ENCODE measurements around the gene CCR7.
"Not testable (repeated sequence)": the region's sequence is repeated elsewhere in the genome, so short reads cannot be mapped to it uniquely, and the experiment has no call there.

The CCR7 gene

DNA sequence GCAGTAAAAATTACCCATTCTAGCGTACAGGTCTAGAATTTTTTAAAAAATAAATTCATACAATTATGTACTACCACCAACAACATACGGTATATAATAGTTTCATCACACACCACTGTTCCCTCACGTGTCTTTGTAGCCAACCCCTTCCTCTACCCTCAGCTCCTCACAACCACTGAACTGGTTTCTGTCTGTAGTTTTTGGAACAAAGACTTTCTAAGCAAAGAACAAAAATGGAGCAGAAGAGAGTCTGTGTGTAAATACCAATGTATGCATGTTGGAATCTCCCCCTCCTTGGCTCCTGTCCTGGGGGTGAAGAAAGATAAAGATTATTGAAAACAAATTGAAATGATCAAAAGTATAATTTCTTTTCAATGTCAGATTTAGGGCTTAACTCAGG lies 31.9 kb upstream of the CCR7 start:
- no peak for DNase-seq

DNA sequence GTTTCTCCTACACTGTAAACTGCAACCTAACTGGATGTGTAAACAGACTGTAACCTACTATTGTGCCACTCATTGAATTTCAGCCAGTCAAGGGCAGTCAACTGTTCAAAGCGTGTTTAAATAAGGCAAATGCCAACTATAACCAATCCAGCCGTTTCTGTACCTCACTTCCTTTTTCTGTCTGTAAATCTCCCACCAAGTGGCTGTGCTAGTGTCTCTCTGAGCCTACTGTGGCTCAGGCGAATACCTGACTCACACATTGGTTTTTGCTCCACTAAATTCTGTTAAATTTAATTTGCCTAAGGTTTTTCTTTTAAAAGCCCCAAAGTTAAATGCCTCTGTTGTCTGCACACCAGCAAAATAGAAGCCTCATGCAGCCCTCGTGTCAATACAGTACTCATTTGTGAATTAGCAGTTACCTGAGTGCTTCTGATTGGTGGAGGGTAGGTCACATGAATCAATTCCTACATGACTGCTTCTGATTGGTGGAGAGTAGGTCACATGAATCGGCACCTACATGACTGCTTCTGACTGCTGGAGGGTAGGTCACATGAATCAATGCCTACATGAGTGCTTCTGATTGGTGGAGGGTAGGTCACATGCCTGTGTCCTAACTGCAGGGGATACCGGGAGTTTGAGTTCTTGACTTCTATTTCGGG lies 31.1 kb upstream of the CCR7 start:
- peak; percentile 43 for DNase-seq

DNA sequence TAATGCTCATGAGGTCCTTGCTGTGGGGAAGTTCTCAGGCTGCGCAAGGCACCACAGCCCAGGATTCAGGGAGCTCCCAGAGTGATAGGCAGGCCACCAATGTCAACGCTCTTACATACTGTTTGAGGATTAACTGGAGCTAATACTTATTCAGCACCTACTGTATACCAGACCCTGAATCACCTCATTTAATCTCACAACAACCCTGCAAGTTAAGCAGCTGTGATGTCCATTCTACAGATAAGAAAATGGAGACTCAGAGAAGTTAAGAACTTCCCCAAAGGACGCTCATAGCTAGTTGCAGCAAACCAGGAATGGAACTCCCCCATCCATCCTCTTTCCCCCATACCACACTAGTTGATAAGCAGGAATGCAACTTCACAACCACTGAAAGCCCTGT lies 25.5 kb upstream of the CCR7 start:
- no peak for DNase-seq

DNA sequence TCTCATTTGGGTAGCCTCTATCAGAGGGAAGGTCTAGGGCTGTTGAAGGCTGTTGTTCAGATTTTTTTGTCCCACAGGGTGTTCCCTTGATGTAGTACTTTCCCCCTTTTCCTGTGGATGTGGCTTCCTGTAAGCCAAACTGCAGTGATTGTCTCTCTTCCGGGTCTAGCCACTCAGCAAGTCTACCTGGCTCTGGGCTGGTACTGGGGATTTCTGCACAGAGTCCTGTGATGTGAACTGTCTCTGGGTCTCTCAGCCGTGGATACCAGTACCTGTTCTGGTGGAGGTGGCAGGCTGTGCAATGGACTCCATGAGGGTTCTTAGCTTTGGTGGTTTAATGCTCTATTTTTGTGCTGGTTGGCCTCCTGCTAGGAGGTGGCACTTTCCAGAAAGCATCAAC lies 23.3 kb upstream of the CCR7 start:
- DNase-seq, result no peak

DNA sequence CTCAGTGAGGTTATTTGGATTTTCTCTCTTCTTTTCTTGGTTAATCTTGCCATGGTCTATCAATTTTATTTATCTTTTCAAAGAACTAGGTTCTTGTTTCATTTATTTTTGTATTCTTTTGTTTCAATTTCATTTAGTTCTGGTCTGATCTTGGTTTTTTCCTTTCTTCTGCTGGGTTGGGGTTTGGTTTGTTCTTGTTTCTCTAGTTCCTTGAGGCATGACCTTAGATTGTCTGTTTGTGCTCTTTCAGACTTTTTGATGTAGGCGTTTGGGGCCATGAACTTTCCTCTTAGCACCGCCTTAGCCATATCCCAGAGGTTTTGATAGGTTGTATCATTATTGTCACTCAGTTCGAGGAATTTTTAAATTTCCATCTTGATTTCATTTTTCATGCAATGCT lies 21.0 kb upstream of the CCR7 start:
- not testable (repeated sequence) for DNase-seq

DNA sequence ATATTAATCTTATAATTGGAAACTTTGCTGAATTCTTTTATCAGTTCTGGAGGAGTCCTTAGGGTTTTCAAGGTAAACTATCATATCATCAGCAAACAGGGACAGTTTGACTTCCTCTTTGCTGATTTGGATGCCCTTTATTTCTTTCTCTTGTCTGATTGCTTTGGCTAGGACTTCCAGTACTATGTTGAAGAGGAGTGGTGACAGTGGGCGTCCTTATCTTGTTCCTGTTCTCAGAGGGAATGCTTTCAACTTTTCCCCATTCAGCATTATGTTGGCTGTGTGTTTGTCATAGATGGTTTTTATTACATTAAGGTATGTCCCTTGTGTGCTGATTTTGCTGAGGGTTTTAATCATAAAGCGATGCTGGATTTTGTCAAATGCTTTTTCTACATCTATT lies 19.7 kb upstream of the CCR7 start:
- DNase-seq, result not testable (repeated sequence)

DNA sequence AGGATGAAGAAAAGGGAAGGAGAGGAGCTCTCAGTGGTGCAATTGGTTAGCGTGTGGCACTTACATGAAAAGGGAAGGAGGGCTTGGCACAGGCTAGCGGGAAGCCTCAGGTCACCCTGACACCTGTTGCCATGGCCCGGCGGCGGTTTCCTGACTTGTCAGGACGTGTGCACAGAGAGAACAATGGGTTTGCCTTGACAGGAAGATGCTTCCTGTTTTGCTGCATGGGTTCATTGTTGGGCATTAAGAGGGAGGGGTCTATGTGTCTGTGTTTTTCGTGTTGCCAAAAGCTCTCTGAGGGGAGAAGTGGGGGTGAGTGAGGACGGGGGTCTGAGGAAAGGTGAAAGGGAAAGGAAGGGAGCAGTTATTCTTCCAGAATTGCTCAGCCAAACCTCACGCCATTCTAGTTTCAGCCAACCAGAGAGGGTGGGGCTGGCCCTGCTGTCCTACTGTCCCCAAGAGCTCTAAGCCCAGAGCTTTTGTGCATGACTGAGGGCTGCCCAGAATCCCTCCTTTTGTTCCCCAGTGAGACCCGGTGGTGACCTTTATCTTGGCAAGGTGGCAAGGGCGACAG lies 17.1 kb upstream of the CCR7 start:
- DNase-seq, result peak; percentile 83

DNA sequence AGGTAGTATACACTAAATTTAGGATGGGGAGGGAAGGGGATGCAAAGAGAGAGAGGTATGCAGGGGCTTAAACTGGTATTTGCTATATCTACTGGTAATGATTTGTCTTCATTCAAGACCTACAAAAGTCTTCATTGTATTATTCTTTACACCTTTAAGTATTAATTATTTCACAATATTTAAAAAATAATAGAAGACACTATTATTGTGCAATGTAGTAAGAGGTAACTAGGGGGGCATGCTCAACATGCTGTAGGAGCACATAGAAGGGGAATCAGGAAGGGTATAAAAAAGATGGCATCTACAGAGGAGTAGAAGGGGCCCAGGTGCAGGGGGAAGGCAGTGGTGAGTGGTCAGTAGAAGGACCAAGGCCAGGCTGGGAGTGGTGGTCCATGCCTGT lies 14.9 kb upstream of the CCR7 start:
- DNase-seq, result no peak

DNA sequence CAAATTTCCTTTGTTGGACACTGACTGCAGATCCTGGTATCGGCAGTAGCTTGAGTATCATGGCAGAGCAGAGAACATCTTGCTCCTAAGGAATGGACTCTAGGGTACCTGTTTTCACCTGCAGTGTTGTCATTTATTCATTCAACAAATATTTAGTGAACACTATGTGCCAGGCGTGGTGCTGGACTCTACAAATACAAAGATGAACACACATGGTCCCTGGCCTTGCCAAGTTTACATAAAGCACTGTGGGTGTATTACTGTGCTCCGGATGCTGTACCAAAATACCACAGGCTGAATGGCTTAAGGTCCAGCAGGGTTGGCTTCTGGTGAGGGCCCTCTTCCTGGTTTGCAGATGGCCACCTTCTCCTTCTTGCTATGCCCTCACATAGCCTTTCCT lies 14.2 kb upstream of the CCR7 start:
- no peak for DNase-seq

DNA sequence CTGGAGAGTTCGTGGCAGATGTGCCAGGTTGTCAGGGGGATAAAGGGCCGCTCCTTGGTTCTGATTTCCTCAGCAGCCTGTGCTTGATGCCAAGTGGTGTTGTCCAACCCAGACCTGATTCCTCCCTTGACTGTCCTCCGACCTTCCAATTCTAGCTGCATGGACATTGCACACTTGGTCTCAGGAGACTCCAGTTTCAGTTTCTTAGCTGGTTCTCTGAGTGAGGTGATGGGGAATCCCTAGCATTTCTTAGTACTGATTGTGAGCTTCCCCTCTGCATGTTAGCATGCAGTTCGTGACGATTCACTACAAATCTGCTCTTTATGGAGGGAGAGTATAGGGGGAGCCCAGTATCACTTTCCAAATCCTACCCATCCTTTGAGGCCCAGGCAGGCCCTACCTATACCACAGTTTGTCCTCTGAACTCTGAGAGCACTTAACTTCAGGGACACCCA lies 12.4 kb upstream of the CCR7 start:
- no peak for DNase-seq

DNA sequence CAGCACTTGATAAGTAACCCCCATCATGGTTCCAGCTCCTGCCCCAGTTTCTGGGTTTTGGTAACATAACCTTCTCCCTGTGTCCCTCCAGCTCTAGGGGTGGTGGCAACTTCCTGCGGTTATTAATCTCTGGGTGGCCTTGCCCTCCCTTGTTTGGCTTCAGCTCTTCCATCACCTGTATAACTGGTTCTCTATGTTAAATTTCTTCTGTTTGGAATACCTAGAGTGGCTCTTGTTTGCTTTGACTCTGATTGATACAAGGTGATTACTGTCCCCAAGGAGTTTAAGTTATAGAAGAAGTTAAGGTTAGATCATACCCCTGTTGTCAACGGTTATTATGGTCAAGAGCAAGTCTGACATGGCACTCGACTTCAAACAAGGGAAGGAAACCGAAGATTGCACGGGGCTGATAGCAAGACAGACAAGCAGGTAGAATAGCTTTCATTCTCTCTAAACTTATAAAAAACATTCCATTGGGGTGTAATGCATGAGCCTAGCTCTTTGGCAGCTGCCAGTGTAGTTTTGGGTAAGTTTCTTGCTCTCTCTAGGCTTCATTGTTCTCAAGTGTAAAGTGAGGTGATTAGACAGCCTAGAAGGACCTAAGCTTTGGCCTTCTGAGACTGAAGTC lies 11.0 kb upstream of the CCR7 start:
- DNase-seq, result no peak

DNA sequence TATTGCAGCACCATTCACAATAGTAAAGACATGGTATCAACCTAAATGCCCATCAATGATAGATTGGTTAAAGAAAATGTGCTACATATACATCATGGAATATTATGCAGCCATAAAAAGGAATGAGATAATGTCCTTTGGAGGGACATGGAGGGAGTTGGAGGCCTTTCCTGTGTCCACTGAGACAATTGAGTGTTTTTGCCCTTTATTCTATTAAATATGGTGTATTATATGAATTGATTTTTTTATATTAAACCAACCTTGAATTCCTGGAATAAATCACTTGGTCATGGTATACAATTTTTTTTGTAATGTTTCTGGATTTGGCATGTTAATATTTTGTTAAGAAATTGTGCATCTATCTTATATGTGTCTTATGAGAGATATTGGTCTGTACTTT lies 9.0 kb upstream of the CCR7 start:
- no peak for DNase-seq

DNA sequence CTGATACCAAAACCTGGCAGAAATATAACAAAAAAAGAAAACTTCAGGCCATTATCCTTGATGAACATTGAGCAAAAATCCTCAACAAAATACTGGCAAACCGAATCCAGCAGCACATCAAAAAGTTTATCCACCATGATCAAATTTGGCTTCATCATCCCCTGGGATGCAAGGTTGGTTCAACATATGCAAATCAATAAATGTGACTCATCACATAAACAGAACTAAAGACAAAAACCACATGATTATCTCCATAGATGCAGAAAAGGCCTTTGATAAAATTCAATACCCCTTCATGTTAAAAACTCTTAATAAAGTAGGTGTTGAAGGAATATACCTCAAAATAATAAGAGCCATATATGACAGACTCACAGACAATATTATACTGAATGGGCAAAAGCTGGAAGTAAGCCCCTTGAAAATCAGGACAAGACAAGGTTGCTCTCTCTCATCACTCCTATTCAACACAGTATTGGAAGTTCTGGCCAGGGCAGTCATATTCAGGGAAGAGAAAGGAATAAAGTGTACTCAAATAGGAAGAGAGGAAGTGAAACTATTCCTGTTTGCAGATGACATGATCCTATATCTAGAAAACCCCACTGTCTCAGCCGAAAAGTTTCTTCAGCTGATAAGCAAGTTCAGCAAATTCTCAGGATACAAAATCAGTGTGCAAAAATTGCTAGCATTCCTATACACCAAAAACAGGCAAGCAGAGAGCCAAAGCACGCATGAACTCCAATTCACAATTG lies 7.1 kb upstream of the CCR7 start:
- DNase-seq, result not testable (repeated sequence)

DNA sequence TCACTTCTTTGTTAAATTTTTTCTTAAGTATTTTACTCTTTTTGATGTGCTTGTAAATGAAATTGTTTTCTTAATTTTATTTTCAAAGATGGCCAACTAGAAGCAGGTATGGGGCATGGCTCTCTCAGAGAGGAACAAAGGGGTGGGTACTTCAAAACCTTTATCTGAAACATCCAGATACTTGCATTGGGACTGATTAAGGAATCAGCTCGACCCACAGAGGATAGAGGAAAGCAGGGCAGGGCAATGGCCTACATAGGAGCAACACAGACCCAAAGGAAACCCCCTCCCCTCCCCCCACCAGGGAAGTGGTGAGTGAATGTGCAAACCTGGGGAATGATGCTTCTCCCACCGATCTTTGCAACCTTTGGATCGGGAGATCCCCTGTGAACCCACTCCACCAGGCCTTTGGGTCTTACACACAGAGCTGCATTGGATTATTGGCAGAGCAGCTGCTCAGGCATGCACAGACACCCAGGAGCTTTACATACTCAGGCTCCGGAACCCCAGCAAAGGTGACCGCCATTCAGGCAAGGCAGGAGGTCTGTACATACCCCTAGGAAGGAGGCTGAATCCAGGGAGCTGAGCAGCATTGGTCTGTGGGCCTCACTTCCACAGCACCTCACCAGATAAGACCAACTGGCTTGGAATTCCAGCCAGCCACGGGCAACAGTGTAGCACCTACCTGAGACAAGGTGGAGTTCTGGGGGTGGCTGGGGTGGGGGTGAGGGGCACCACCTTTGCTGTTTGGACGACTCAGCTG lies 3.0 kb upstream of the CCR7 start:
- no peak for DNase-seq

DNA sequence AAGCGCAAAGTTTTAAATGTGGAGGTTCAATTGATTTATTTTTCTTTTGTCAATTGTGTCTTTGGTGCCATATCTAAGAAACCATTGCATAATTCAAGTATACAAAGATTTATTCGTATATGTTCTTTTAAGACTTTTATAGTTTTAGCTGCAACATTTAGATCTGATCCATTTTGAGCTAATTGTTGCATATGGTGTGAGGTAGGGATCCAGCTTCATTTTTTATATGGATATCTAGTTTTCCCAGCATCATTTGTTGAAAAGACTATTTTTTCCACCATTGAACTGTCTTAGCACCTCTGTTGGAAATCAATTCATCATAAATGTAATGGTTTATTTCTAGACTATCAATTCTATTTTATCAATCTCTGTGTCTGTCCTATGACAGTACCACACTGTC lies 2.1 kb upstream of the CCR7 start:
- no peak for DNase-seq

DNA sequence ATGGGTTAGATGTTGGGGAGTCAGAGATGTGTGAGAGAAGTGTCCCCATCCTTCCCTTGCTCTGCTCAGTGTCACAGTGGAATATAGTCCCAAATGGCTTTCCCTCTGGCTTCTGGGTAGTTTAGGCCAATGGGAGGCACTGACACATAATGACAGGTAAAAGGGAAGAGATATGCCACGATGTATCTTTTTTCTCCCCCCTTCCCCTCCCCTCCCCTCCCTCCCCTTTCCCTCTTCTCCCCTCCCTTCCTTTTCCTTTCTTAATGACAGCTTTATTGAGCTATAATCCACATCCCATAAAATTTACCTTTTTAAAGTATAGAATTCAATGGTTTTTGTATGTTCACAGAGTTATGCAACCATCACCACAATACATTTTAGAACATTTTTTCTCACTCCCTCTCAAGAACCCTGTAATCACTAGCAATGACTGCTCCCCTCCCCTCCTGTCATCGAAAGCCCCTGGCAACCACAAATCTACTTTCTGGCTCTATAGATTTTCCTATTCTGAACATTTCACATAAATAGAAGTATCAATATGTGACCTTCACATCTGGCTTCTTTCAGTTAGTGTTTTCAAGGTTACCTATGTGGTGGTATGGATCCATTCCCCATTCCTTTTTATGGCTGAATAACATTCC lies 617 bp upstream of the CCR7 start:
- no peak for DNase-seq

DNA sequence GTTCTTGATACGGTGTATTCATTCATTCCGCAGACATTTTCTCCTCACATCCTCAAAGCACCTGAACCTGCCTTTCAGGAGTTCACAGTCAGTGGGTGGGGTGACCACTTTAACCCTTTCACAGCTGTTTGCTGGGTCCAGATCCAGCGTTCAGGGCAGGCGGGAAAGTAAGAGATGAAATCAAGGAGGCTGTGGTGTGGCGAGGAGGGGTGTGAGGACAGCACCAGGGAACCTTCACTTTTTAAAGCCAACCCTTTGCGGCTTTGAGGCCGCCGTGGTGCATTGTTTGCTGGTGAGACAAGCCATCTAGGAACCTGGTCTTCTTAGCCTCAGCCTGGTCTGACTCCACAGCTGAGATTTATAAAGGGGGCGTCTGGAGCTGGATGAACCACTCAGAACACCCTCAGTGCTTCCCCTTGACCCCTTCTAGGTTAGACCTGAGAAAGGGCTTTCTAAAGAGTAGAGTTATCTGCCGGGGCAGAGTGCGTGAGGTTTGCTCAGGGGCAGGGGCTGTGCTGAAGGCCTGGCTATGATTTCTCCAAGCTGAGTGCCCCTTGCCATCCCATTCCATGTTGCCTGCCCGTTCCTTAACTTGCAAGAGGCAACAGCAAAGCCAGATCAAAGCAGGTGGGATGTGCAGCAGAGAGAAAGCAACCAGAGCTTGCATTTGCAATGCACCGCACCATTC lies 933 bp downstream of the CCR7 start:
- peak; percentile 54 for DNase-seq

DNA sequence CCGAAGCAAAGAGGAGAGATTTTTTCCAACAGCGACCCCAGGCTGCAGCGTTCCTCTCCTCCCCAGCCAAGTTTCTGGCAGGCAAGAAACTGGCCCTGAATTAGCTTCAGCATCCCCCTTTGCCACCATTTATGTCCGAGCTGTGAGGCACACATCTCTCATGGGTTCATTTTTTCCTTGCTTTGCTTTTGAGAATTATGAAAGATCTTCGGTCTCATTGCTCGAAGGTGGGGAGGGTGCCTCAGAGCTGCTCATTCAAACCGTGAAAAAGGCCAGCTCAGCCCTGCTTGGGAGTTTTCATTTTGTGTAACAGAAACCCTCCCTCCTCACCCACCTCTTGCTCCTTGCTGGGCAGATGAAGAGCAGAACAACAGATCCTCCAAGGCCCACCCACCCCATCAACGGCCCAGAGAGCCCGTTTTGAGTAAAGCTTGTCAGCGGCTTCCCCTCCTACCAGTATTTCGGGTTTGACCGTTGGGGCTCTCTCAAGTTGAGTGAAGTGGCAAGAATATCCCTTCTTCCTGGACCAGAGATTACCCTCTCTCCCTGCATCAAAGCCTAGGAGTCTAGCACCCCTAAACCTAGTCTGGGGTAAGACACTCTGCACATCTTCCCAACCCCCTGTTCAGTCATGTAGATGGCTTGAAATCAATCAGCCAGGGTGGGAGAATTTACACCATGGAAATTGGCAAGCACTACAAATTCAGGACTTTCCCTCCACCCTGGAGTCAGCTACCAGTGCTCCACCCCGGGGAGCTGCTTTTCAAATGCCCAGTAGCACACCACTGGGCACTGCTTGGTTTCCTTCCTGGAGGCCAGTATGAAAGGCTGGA lies 1.8 kb downstream of the CCR7 start:
- DNase-seq, result no peak

DNA sequence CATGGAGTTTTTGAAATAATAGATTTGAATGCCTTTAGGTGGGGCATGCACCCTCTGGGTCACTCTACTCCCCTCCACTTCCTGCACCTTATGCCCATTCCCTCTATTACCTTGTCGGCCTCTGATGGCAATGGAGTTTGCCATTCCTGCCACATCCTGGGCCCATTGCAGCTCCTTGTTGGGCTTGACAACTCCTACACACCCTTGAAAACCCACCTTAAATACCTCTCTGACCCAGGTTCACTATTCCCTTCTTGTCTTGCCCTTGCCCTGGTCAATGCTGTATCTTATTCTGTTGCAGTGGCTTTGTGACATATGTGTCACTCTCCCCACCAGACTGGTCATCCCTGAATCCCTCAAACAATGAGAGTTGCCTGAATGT lies 2.4 kb downstream of the CCR7 start:
- DNase-seq, result no peak

DNA sequence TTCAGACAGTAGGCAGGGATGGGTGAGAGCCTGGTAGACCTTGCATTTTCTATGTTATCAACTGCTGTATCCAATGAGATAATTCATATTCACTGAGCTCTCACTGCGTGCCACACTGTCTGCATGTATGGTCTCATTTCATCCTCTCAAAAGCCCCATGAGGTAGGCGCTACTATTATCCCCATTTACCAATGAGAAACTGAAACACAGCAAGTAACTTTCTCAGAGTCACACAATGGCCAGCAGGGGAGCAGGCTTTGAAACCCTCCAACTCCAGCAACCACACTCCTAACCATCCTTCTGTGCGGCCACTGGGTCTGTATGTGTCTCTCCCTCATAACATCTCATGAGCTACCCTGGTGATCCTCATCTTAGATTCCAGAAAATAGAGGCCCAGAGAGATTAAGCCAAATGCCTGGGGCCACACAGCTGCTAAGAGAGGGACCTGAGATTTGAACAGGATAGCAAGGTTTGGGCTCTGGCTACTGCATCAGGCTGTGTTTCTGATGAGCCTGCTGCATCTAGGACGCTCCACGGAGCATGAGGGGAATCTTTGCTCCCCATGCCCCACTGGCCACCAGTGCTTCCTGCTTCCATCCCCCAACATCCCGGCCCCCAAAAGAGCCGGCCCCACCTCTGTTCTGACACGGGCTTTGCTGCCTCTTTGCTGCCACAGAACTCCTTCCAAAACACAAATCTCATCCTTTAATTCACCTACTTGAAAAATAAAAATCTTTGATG lies 3.2 kb downstream of the CCR7 start:
- DNase-seq, result peak; percentile 74

All from CD4-positive, alpha-beta T cell treated with Interferon gamma for 1 hour (primary cell).